ENCODE results near the gene BLVRB. TPM values are rescaled to one million over a fixed set of nuclear protein-coding genes. Genes with fewer than 3 reads are reported as not detected.

The BLVRB gene
- total RNA-seq, 3 donors from 2014 or later = 70.9 to 87.6 (median 76.8) TPM

- Histone ChIP-seq H3K36me3 (ENCODE audit: low read depth) (no peaks in the 10 kb centered on the region), H3K4me3 (peak overlapping the region; percentile 85), H3K4me1 (ENCODE audit: low read depth) (peaks cover 18% of the 10 kb centered on the region), H3K9me3 (no peaks in the 10 kb centered on the region)
- intact Hi-C loops (cut with DNase I, micrococcal nuclease) = no loop called here
- TF ChIP-seq CTCF (IDR thresholded peaks at IDR 0.05) = no peak
- DNase-seq = peak in 2 of 3 donors; percentile 50 to 55
- ATAC-seq = no peak
These were observed 40.7 kb downstream of the BLVRB start for GRCh38 chr19:40424637-40425449.

- no peak for DNase-seq
- TF ChIP-seq CTCF (IDR thresholded peaks at IDR 0.05) = no peak
- Histone ChIP-seq H3K9me3 (no peaks in the 10 kb centered on the region), H3K4me1 (ENCODE audit: low read depth) (peaks cover 18% of the 10 kb centered on the region), H3K4me3 (no peak overlapping the region), H3K36me3 (ENCODE audit: low read depth) (no peaks in the 10 kb centered on the region)
- ATAC-seq = no peak
- intact Hi-C loops (cut with DNase I, micrococcal nuclease) = no loop called here
These were observed 41.6 kb downstream of the BLVRB start for GRCh38 chr19:40423938-40424337.

DNA sequence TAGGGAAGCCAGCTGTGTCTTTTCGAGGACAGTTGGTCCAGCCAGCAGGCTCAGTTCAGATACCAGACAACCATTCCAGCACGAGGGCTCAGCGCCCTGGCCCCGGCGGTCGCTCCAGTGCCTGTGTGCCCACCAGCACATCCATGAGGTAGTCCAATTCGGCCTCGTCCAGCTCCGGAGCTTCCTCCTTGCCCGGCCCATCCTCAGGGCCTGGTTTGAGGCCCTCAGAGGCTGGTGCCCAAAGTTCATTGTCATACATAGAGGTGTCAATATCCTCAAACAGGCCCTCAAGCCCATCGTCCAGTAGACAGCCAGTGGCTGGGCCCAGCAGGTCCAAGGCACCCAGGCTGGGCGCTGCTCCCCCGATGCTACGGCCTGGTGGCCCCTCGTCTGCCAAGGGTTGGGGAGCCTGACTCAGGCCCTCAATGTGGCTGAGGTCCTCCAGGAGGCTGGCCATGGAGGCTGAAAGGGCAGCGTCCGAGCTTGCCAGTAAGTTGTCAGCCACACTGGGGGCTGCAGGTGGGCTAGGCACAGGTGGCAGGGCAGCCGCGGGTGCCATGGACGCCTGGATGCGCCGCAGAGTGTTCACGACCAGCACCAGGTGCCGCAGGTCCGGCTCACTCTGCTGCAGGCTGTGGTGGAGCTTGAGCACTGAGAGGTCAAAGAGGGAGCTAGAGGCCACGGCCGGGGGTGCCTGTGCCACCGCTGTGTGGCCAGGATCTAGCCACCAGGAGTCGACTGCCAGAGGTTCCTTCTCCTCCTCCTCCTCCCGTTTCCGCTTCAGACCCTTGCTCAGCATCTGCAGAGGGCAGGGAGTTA, 42.6 kb downstream of the BLVRB start:
- DNase-seq = peak in 1 of 3 donors; percentile 27
- intact Hi-C loops (cut with DNase I, micrococcal nuclease) = no loop called here
- no peak overlapping the region for H3K4me3 ChIP-seq

GRCh38 chr19:40421993-40422747, 43.4 kb downstream of the BLVRB start:
- TF ChIP-seq CTCF (IDR thresholded peaks at IDR 0.05) = no peak
- ATAC-seq (no peak), DNase-seq (no peak)
- H3K4me1 ChIP-seq (ENCODE audit: low read depth) = peaks cover 18% of the 10 kb centered on the region
- no peak overlapping the region for H3K4me3 ChIP-seq
- intact Hi-C loops (cut with DNase I, micrococcal nuclease) = no loop called here
- H3K9me3 ChIP-seq = no peaks in the 10 kb centered on the region
- H3K36me3 ChIP-seq (ENCODE audit: low read depth) = no peaks in the 10 kb centered on the region

More for the DNA sequence above, 42.6 kb downstream of the BLVRB start:
- no peak for ATAC-seq
- H3K9me3 ChIP-seq = no peaks in the 10 kb centered on the region
- H3K4me1 ChIP-seq (ENCODE audit: low read depth) = peaks cover 18% of the 10 kb centered on the region
- TF ChIP-seq CTCF (IDR thresholded peaks at IDR 0.05) = no peak
- no peaks in the 10 kb centered on the region for H3K36me3 ChIP-seq (ENCODE audit: low read depth)

Measured in mucosa of descending colon (tissue), 3 donors.